ENCODE data around the gene SECTM1.
"Not testable (repeated sequence)": the region's sequence is repeated elsewhere in the genome, so short reads cannot be mapped to it uniquely, and the experiment has no call there.

SECTM1 gene

GRCh38 chr17:82333279-82334171 lies at the start of gene SECTM1:
TSS of gene SECTM1 (minus strand) at chr17:82333766. CDS start at chr17:82327240, 6,526 bp downstream.
- peak; percentile 74 for DNase-seq

GRCh38 chr17:82382933-82383255 lies 49.3 kb upstream of the SECTM1 start:
- DNase-seq: no peak

- not testable (repeated sequence) for DNase-seq
Observed at GRCh38 chr17:82382220-82382932, 48.8 kb upstream of the SECTM1 start.

- DNase-seq: not testable (repeated sequence)
Observed at GRCh38 chr17:82381703-82382009, 48.1 kb upstream of the SECTM1 start.

GRCh38 chr17:82380860-82381702 lies 47.5 kb upstream of the SECTM1 start:
- peak; percentile 84 for DNase-seq

GRCh38 chr17:82378741-82379021 lies 45.1 kb upstream of the SECTM1 start:
- no peak for DNase-seq

- DNase-seq: no peak
Observed at GRCh38 chr17:82377924-82378740, 44.6 kb upstream of the SECTM1 start.

- not testable (repeated sequence) for DNase-seq
Observed at GRCh38 chr17:82377294-82377693, 43.7 kb upstream of the SECTM1 start.

- DNase-seq: no peak
Observed at GRCh38 chr17:82376042-82376730, 42.6 kb upstream of the SECTM1 start.

- DNase-seq: no peak
Observed at GRCh38 chr17:82375359-82376041, 41.9 kb upstream of the SECTM1 start.

GRCh38 chr17:82374626-82375331 lies 41.2 kb upstream of the SECTM1 start:
- DNase-seq: peak; percentile 76

GRCh38 chr17:82373731-82374625 lies 40.4 kb upstream of the SECTM1 start:
- peak; percentile 69 for DNase-seq

- DNase-seq: not testable (repeated sequence)
Observed at GRCh38 chr17:82373072-82373452, 39.5 kb upstream of the SECTM1 start.

GRCh38 chr17:82372249-82373071 lies 38.9 kb upstream of the SECTM1 start:
- DNase-seq: peak; percentile 50

- peak; percentile 33 for DNase-seq
Observed at GRCh38 chr17:82371333-82372248, 38.0 kb upstream of the SECTM1 start, which contains the start of gene UTS2R. TSS of gene UTS2R (plus strand) at chr17:82371765. CDS start at chr17:82374325, 2,560 bp downstream.

- DNase-seq: peak; percentile 60
Observed at GRCh38 chr17:82370471-82371332, 37.1 kb upstream of the SECTM1 start.

All from DMS53 (cell line).